MCF 10A (cell line): ENCODE data around the gene TENT4A. TPM values are rescaled to one million over a fixed set of nuclear protein-coding genes. Genes with fewer than 3 reads are reported as not detected.

ENCODE experiments used
- BruUV-seq: library from RNA; stranded (reverse); fragments of 400-500 nt; replicated peaks from 2 replicates; lab custom pipeline; 2021; lab: Mats Ljungman, UMichigan
- CTCF ChIA-PET: fragments of 300-600 bp; sonication (Branson Sonifier 250); formaldehyde crosslinking; extraction: SDS; loops from one replicate; lab custom pipeline; 2021; ENCODE audit warnings: antibody characterized with exemption, inconsistent platforms; lab: Yijun Ruan, JAX
- POLR2A ChIA-PET: fragments of 300-600, 350-650 bp; sonication (Branson Sonifier 250); formaldehyde crosslinking; extraction: SDS; loops from one replicate; lab custom pipeline; 2020; ENCODE audit warnings: antibody characterized with exemption, inconsistent platforms; lab: Yijun Ruan, JAX
- DNase-seq: peaks from one replicate; pipeline ENCODE4 v3.0.0-alpha.2; 2018; ENCODE audit not compliant: unreplicated experiment
- H3K27ac Mint-ChIP-seq: one replicate; pipeline ENCODE4 v1.8.0; 2022; ENCODE audit warnings: mild to moderate bottlenecking, low read depth, mixed read lengths; ENCODE audit not compliant: unreplicated experiment
- H3K27me3 Mint-ChIP-seq: one replicate; pipeline ENCODE4 v1.8.0; 2022; ENCODE audit warnings: mixed read lengths; ENCODE audit not compliant: insufficient read depth, unreplicated experiment
- H3K36me3 Mint-ChIP-seq: one replicate; pipeline ENCODE4 v1.8.0; 2022; ENCODE audit warnings: mild to moderate bottlenecking, moderate library complexity, mixed read lengths; ENCODE audit not compliant: insufficient read depth, unreplicated experiment
- H3K4me1 Mint-ChIP-seq: one replicate; pipeline ENCODE4 v1.8.0; 2022; ENCODE audit warnings: mixed read lengths; ENCODE audit not compliant: insufficient read depth, unreplicated experiment
- H3K4me3 Mint-ChIP-seq: one replicate; pipeline ENCODE4 v1.8.0; 2022; ENCODE audit warnings: mild to moderate bottlenecking, moderate library complexity, mixed read lengths; ENCODE audit not compliant: unreplicated experiment
- H3K9me3 Mint-ChIP-seq: one replicate; pipeline ENCODE4 v1.8.0; 2022; ENCODE audit warnings: mixed read lengths; ENCODE audit not compliant: unreplicated experiment
- CTCF ChIP-seq: fragments of 200-600 bp; IDR thresholded peaks from one replicate; pipeline ENCODE4 v1.8.0; 2022; ENCODE audit warnings: antibody characterized with exemption, mild to moderate bottlenecking; ENCODE audit not compliant: unreplicated experiment
- intact Hi-C: fragments of 100-400 bp; cut with micrococcal nuclease; formaldehyde crosslinking; loops from 2 replicates; pipeline ENCODE4 v1.14.1; 2022
- total RNA-seq: library from RNA; stranded (reverse); gene quantifications from 2 replicates; pipeline ENCODE4 v1.2.3, GENCODE V29; 2022

TENT4A gene
- total RNA-seq, 1 experiment from 2014 or later, result 27.6 TPM

- no TSS peak for BruUV-seq
- DNase-seq, result no peak
- H3K27me3 Mint-ChIP-seq, result no peaks in the 10 kb centered on the region
- TF ChIP-seq CTCF, result no peak
- H3K4me1 Mint-ChIP-seq, result no peaks in the 10 kb centered on the region
- no peaks in the 10 kb centered on the region for H3K9me3 Mint-ChIP-seq
- CTCF ChIA-PET, result interaction anchor here (0.6 kb wide), 1 partner anchor 1253 kb away, joined by 3 read pairs; no protein-coding TSS in a partner anchor
- peaks cover 58% of the 10 kb centered on the region for H3K36me3 Mint-ChIP-seq
- POLR2A ChIA-PET, result interaction anchor here (0.8 to 1.3 kb wide), 3 partner anchors 10 to 109 kb away, joined by 3 to 5 read pairs (median 3); partner anchors contain the start of genes NSUN2 and SRD5A1
- H3K4me3 Mint-ChIP-seq, result no peak overlapping the region
- intact Hi-C loops, result loop anchor here (10.0 kb wide), 2 partner anchors 247 to 367 kb away; partner anchors contain the start of gene MED10
- no peak overlapping the region for H3K27ac Mint-ChIP-seq
Observed at GRCh38 chr5:6742081-6742758, 29.0 kb downstream of the TENT4A start.

- peaks cover 58% of the 10 kb centered on the region for H3K36me3 Mint-ChIP-seq
- BruUV-seq, result no TSS peak
- H3K9me3 Mint-ChIP-seq, result no peaks in the 10 kb centered on the region
- no peak for DNase-seq
- H3K27ac Mint-ChIP-seq, result no peak overlapping the region
- no peak overlapping the region for H3K4me3 Mint-ChIP-seq
- ChIA-PET POLR2A (interaction anchor here (0.8 to 1.3 kb wide), 2 partner anchors 10 to 110 kb away, joined by 3 to 5 read pairs; partner anchors contain the start of genes NSUN2 and SRD5A1), CTCF (no interaction called here)
- H3K4me1 Mint-ChIP-seq, result no peaks in the 10 kb centered on the region
- TF ChIP-seq CTCF, result no peak
- no peaks in the 10 kb centered on the region for H3K27me3 Mint-ChIP-seq
- intact Hi-C loops, result loop anchor here (10.0 kb wide), 2 partner anchors 248 to 368 kb away; partner anchors contain the start of gene MED10
Observed at GRCh38 chr5:6743161-6743560, 29.9 kb downstream of the TENT4A start.

- Mint-ChIP-seq H3K27ac (no peak overlapping the region), H3K4me1 (no peaks in the 10 kb centered on the region), H3K9me3 (no peaks in the 10 kb centered on the region), H3K27me3 (no peaks in the 10 kb centered on the region), H3K36me3 (peaks cover 70% of the 10 kb centered on the region), H3K4me3 (no peak overlapping the region)
- CTCF ChIA-PET, result interaction anchor here (0.5 to 3.0 kb wide), 32 partner anchors 9 to 1947 kb away, joined by 3 to 26 read pairs (median 4); partner anchors contain the start of gene NSUN2
- no TSS peak for BruUV-seq
- no peak for DNase-seq
- POLR2A ChIA-PET, result interaction anchor here (0.7 to 1.8 kb wide), 3 partner anchors 12 to 113 kb away, joined by 3 to 13 read pairs (median 3); partner anchors contain the start of genes NSUN2, SRD5A1 and TENT4A
- intact Hi-C loops, result loop anchor here (1.0 to 10.0 kb wide), 6 partner anchors 109 to 1248 kb away; partner anchors contain the start of genes MED10, NSUN2 and SRD5A1
- TF ChIP-seq CTCF, result no peak
Observed at GRCh38 chr5:6744841-6745705, 31.8 kb downstream of the TENT4A start.
